ENCODE measurements around the gene PMEL.

- TF ChIP-seq CTCF (IDR thresholded peaks at IDR 0.05), result no peak
- no peak for TF ChIP-seq POLR2A (IDR thresholded peaks at IDR 0.05)
- no peak for TF ChIP-seq POLR2AphosphoS5 (IDR thresholded peaks at IDR 0.05)
- no peak for TF ChIP-seq EP300 (IDR thresholded peaks at IDR 0.05)
Measured at GRCh38 chr12:55982319-55982936, 16.6 kb upstream of the PMEL start.

All from upper lobe of left lung (tissue), 4 donors.